Nephron (organoid): ENCODE data around the gene CTCF.

Experiments
- H3K27ac Mint-ChIP-seq, 3 experiments: 2 replicates each; pipeline ENCODE4 v1.8.0; 2020; ENCODE audit warnings: mixed read lengths in 3 of 3, mild to moderate bottlenecking in 2 of 3, moderate library complexity in 1 of 3
- H3K27me3 Mint-ChIP-seq: 2 replicates; pipeline ENCODE4 v1.8.0; 2021; ENCODE audit warnings: low read depth, mild to moderate bottlenecking, moderate library complexity, mixed read lengths
- H3K36me3 Mint-ChIP-seq: 2 replicates; pipeline ENCODE4 v1.8.0; 2020; ENCODE audit warnings: low read depth, mixed read lengths
- H3K4me1 Mint-ChIP-seq: 2 replicates; pipeline ENCODE4 v1.8.0; 2020; ENCODE audit warnings: mixed read lengths
- H3K4me3 Mint-ChIP-seq, 3 experiments: 2 replicates each; pipeline ENCODE4 v1.8.0; 2020; ENCODE audit warnings: mild to moderate bottlenecking in 3 of 3, mixed read lengths in 3 of 3, moderate library complexity in 2 of 3
- H3K9me3 Mint-ChIP-seq: 2 replicates; pipeline ENCODE4 v1.8.0; 2020; ENCODE audit warnings: mixed read lengths
- CTCF ChIP-seq, 3 experiments: fragments of 200-600 bp; sonication (generic); IDR thresholded peaks; one replicate each; pipeline ENCODE4 v1.5.0; 2021; ENCODE audit warnings: antibody characterized with exemption in 3 of 3; ENCODE audit not compliant: unreplicated experiment in 3 of 3

Gene CTCF

GRCh38 chr16:67661886-67662652, 99.7 kb downstream of the CTCF start:
- Mint-ChIP-seq H3K4me3 (peak overlapping the region; percentile 63 to 88 (median 87)), H3K27me3 (no peaks in the 10 kb centered on the region), H3K9me3 (no peaks in the 10 kb centered on the region), H3K36me3 (peaks cover 8% of the 10 kb centered on the region), H3K4me1 (no peaks in the 10 kb centered on the region), H3K27ac (no peak overlapping the region)
- TF ChIP-seq CTCF (IDR thresholded peaks at IDR 0.05; ENCODE audit: unreplicated experiment in 3 of 3), result no peak

GRCh38 chr16:67662653-67663010, 100.3 kb downstream of the CTCF start:
- Mint-ChIP-seq H3K4me1 (no peaks in the 10 kb centered on the region), H3K27me3 (no peaks in the 10 kb centered on the region), H3K27ac (no peak overlapping the region), H3K9me3 (no peaks in the 10 kb centered on the region), H3K4me3 (no peak overlapping the region), H3K36me3 (peaks cover 8% of the 10 kb centered on the region)
- no peak for TF ChIP-seq CTCF (IDR thresholded peaks at IDR 0.05; ENCODE audit: unreplicated experiment in 3 of 3)

GRCh38 chr16:67663151-67663876, 101.0 kb downstream of the CTCF start:
- Mint-ChIP-seq H3K36me3 (peaks cover 8% of the 10 kb centered on the region), H3K27me3 (no peaks in the 10 kb centered on the region), H3K9me3 (no peaks in the 10 kb centered on the region), H3K4me3 (peak overlapping the region in 1 of 3 experiments; percentile 41), H3K27ac (no peak overlapping the region), H3K4me1 (no peaks in the 10 kb centered on the region)
- TF ChIP-seq CTCF (IDR thresholded peaks at IDR 0.05; ENCODE audit: unreplicated experiment in 3 of 3), result peak in 1 of 3 experiments; percentile 18

GRCh38 chr16:67663877-67664222, 101.5 kb downstream of the CTCF start:
- no peak overlapping the region for H3K27ac Mint-ChIP-seq
- H3K27me3 Mint-ChIP-seq, result no peaks in the 10 kb centered on the region
- H3K9me3 Mint-ChIP-seq, result no peaks in the 10 kb centered on the region
- H3K4me3 Mint-ChIP-seq, result peak overlapping the region; percentile 44 to 70 (median 69)
- no peaks in the 10 kb centered on the region for H3K4me1 Mint-ChIP-seq
- no peak for TF ChIP-seq CTCF (IDR thresholded peaks at IDR 0.05; ENCODE audit: unreplicated experiment in 3 of 3)
- peaks cover 8% of the 10 kb centered on the region for H3K36me3 Mint-ChIP-seq

GRCh38 chr16:67664258-67664657, 101.9 kb downstream of the CTCF start:
- Mint-ChIP-seq H3K4me3 (peak overlapping the region; percentile 44 to 70 (median 69)), H3K27me3 (no peaks in the 10 kb centered on the region), H3K9me3 (no peaks in the 10 kb centered on the region), H3K27ac (no peak overlapping the region), H3K4me1 (no peaks in the 10 kb centered on the region), H3K36me3 (peaks cover 8% of the 10 kb centered on the region)
- no peak for TF ChIP-seq CTCF (IDR thresholded peaks at IDR 0.05; ENCODE audit: unreplicated experiment in 3 of 3)
